Astrocyte of the cerebellum (primary cell): Measurements from ENCODE around the gene ZBED6.
"Not testable (repeated sequence)": the region's sequence is repeated elsewhere in the genome, so short reads cannot be mapped to it uniquely, and the experiment has no call there.

Source experiments
- DNase-seq: peaks from one replicate; pipeline ENCODE4 v3.0.0-alpha.2; 2011; ENCODE audit warnings: low read depth
- H3K4me3 ChIP-seq: 2 replicates; pipeline ENCODE4 v1.5.1; 2011; ENCODE audit warnings: mild to moderate bottlenecking, low read depth, low read length, moderate library complexity
- in situ Hi-C: cut with HindIII; loops from 2 replicates; pipeline ENCODE4 v1.10.0; 2017; ENCODE audit warnings: low sequenced_read_pairs
- TF ChIP-seq, protein P1 (sequence below): IDR thresholded peaks from 2 replicates; pipeline ENCODE4 v1.5.1; 2012; ENCODE audit warnings: low read length, low read depth, moderate library complexity, mild to moderate bottlenecking; ENCODE audit errors: missing control alignments

ZBED6 gene

DNA sequence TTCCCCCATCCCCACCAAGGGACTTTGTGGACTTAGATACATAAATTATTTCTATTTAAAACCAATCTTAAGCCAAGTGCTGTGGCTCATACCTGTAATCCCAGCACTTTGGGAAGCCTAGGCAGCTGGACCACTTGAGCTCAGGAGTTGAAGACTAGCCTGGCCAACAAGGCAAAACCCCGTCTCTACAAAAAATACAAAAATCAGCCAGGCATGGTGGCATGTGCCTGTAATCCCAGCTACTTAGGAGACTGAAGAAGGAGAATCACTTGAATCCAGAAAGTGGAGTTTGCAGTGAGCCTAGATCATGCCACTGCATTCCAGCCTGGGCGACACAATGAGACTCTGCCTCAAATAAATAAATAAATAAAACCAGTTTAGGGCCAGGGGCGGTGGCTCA lies 34.9 kb upstream of the ZBED6 start:
- no peak for DNase-seq
- TF ChIP-seq, protein P1, sequence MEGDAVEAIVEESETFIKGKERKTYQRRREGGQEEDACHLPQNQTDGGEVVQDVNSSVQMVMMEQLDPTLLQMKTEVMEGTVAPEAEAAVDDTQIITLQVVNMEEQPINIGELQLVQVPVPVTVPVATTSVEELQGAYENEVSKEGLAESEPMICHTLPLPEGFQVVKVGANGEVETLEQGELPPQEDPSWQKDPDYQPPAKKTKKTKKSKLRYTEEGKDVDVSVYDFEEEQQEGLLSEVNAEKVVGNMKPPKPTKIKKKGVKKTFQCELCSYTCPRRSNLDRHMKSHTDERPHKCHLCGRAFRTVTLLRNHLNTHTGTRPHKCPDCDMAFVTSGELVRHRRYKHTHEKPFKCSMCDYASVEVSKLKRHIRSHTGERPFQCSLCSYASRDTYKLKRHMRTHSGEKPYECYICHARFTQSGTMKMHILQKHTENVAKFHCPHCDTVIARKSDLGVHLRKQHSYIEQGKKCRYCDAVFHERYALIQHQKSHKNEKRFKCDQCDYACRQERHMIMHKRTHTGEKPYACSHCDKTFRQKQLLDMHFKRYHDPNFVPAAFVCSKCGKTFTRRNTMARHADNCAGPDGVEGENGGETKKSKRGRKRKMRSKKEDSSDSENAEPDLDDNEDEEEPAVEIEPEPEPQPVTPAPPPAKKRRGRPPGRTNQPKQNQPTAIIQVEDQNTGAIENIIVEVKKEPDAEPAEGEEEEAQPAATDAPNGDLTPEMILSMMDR, result no peak
- in situ Hi-C loops, result no loop called here

DNA sequence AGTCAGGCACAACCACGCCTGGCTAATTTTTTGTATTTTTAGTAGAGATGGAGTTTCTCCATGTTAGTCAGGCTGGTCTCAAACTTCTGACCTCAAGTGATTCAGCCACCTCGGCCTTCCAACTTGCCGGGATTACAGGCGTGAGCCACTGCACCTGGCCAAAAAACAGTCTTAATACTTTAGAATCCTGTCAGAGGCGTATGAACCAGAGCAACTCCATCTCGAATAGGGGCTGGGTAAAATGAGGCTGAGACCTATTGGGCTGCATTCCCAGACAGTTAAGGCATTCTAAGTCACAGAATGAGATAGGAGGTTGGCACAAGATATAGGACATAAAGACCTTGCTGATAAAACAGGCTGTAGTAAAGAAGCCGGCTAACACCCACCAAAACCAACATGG lies 33.5 kb upstream of the ZBED6 start:
- in situ Hi-C loops, H3K4me3 ChIP-seq: not testable (repeated sequence)

More for the DNA sequence above, 34.9 kb upstream of the ZBED6 start:
- no peak overlapping the region for H3K4me3 ChIP-seq

DNA sequence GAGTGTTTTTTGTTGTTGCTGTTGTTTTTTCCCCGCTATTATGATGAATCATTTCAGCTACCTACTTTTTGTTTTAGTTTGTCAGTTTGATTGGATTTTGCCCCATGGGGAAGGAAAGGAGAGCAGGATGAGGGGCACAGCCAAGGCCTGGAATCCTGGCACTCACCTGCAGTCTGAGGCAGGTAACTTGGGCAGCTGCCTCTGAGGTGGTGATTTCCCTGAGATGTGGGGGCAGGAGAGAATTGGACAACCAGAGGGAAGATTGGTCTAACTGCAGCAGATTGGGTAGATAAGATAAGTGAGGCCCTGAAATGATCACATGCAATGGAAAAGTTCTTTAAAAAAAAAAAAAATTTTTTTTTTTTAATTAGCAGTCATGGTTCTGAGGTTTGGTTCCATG lies 31.9 kb upstream of the ZBED6 start:
- in situ Hi-C loops, result no loop called here
- DNase-seq, result no peak
- TF ChIP-seq, protein P1, result no peak
- H3K4me3 ChIP-seq, result no peak overlapping the region

More for the DNA sequence above, 33.5 kb upstream of the ZBED6 start:
- not testable (repeated sequence) for DNase-seq

DNA sequence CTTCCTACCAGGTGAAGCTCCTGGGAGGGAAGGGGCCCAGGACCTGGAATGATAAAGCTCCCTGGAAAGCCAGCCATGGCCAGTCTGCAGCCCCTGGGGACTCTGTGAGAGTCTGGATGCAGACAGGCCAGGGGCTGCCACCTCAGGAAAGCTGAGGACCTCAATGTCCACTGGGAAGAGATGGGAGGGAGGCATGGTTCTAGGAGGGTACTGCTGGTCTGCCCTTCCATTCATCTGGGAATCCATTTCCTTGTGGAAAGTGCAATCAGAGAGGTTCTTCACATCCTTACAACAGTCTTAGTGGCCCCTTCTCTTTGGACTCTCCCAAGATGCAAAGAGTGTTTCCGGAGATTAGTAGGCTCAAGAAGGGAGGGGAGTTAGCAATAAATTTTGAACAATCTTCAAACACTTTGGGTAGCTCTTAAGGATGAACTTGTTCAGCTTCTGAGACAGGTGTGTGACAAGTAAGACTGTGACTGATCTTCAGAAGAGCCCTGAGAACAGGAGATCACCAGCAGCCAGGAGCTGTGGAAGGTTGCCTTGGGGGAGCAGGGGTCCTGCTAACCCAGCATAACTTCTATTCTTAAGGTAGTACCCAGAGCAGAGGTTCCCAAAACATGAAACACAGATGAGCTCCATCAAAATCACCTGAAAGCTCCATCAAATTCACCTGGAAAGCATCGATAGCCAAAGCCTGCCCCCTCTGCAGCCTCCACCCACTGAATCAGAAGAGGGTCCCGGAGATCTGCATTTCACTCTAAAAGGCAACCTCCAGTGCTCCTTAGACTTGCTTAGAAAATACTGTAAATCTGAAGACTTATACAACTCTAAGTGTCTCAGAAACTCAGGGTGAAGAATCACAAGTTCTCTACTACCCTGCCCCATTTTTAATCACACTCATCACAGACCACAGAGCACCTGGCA lies 31.1 kb upstream of the ZBED6 start:
- in situ Hi-C loops, result no loop called here
- H3K4me3 ChIP-seq, result no peak overlapping the region
- TF ChIP-seq, protein P1, result no peak
- DNase-seq, result no peak

DNA sequence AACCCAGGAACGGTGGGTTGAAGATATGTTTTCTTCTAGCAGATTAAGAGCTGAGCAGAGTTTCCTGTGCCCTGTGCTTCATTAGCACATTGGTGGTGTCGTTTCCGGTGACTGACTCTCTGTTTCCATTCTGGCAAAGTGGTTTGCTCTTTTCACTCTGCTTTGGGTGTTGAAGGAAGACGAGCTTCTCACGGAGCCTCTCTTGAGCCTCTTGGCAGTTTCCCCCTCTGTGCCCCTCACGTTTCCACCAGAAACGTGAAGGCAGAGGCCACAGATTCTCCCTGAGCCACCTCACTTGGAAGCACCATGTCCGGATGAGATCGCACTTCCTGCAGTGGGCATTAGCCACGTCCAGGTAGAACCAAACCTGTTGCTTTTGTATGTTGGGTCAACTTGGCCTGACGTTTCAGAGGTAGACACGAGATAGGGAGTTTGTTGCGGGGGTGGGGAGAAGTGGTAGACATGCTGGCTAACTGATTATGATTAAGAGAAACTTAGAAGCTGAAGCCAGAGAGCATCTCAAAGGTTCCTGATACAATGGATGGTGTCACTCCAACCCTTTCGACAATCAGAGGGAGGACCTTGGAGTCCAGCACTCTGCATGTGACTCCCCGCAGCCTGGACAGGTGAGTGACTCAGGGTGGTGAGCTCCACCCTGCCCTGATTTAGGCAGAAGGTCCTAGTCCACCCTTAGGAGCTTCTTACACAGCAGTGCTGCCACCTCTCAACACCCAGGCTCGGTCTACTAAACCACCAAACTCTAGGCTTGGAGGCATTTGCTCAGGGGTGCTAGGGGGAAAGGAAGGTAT lies 30.2 kb upstream of the ZBED6 start, which contains the start of gene LAX1:
Gene LAX1 (plus strand): TSS at position 155 of the 809 bp plus-strand sequence. CDS start 383 bp downstream, at position 538.
- no peak within 1 kb of the TSS for H3K4me3 ChIP-seq
- in situ Hi-C loops, result no loop called here
- DNase-seq, result no peak

DNA sequence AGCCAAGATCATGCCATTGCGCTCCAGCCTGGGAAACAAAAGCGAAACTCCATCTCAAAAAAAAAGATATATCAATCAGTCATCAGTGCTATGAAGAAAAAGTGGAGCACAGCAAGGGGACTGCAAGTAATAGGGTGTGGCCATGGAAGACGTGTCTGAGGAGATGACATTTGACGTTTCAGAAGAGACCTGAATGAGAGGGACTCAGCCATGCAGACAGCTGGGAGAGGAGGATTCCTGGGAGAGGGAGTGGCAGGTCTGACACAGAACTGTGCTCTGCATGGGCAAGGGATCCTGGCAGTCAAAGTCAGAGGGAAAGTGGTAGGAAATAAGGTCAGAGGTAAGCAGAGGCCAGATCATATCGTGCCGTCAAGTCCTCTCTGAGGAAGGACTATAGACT lies 27.2 kb upstream of the ZBED6 start:
- TF ChIP-seq, protein P1, result no peak
- DNase-seq, result no peak
- H3K4me3 ChIP-seq, result no peak overlapping the region
- in situ Hi-C loops, result no loop called here

More for the DNA sequence above, 30.2 kb upstream of the ZBED6 start, which contains the start of gene LAX1:
- TF ChIP-seq, protein P1, result no peak
